CD4-positive, alpha-beta T cell treated with Interferon alpha-2 for 1 hour (primary cell): Measurements from ENCODE around the gene MGLL.

ENCODE experiments used
- DNase-seq, 2 donors: peaks; one replicate each; pipeline ENCODE4 v3.0.0-alpha.2; 2020 to 2022

MGLL gene

GRCh38 chr3:127700406-127700805 is 121.9 kb downstream of the MGLL start:
- no peak for DNase-seq

- DNase-seq = no peak
Measured at GRCh38 chr3:127699416-127700300, 122.7 kb downstream of the MGLL start.

GRCh38 chr3:127698691-127699415 is 123.5 kb downstream of the MGLL start:
- DNase-seq = no peak

GRCh38 chr3:127698286-127698685 is 124.0 kb downstream of the MGLL start:
- no peak for DNase-seq

- peak; percentile 66 to 74 for DNase-seq
Measured at GRCh38 chr3:127697551-127698240, 124.6 kb downstream of the MGLL start.

GRCh38 chr3:127694467-127695215 is 127.7 kb downstream of the MGLL start:
- peak; percentile 47 to 61 for DNase-seq

GRCh38 chr3:127693336-127693843 is 128.9 kb downstream of the MGLL start:
- no peak for DNase-seq

- no peak for DNase-seq
Measured at GRCh38 chr3:127692501-127693335, 129.6 kb downstream of the MGLL start.

- no peak for DNase-seq
Measured at GRCh38 chr3:127691974-127692373, 130.3 kb downstream of the MGLL start.

GRCh38 chr3:127691489-127691888 is 130.8 kb downstream of the MGLL start:
- DNase-seq = no peak

GRCh38 chr3:127690823-127691452 is 131.4 kb downstream of the MGLL start:
- no peak for DNase-seq

- DNase-seq = no peak
Measured at GRCh38 chr3:127690106-127690505, 132.2 kb downstream of the MGLL start.

GRCh38 chr3:127689266-127689860 is 133.0 kb downstream of the MGLL start:
- no peak for DNase-seq

GRCh38 chr3:127688416-127689265 is 133.7 kb downstream of the MGLL start:
- DNase-seq = no peak

GRCh38 chr3:127688022-127688415 is 134.3 kb downstream of the MGLL start:
- DNase-seq = no peak

GRCh38 chr3:127687228-127687737 is 135.0 kb downstream of the MGLL start:
- DNase-seq = no peak

GRCh38 chr3:127686512-127686894 is 135.8 kb downstream of the MGLL start:
- DNase-seq = no peak

- no peak for DNase-seq
Measured at GRCh38 chr3:127685708-127686511, 136.4 kb downstream of the MGLL start.
